Measurements from ENCODE around the gene SOS1. TPM values are rescaled to one million over a fixed set of nuclear protein-coding genes. Genes with fewer than 3 reads are reported as not detected.
A peak's percentile ranks its signal among the peaks of the same experiment; 100 is the strongest.

SOS1 gene
- total RNA-seq, 1 donor from 2014 or later = 28.5 TPM

DNA sequence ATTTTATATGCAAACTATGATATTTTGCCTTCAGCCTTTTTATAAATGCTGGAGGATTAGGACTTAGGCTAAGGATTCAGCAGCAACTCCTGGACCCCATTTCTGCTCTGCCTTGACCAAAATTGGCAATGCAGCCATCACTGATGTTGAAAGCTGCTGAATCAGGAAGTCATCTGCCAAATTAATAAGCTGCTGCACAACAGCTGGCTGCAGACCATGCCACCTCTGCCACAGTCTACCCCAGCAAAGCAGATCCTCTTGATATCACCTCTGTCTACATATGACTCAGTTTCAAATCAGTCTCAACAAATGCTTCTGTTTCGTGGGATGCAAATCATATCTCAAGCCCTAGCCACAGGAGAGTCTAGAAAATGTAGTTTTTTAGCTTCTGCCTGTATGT lies 7.1 kb upstream of the SOS1 start:
- Histone ChIP-seq H3K79me2 (ENCODE audit: low read depth) (peaks cover 6% of the 10 kb centered on the region), H3K4me1 (peaks cover 13% of the 10 kb centered on the region), H3K36me3 (no peaks in the 10 kb centered on the region), H3K9me3 (ENCODE audit: low read depth) (no peaks in the 10 kb centered on the region), H4K20me1 (ENCODE audit: low read depth) (no peaks in the 10 kb centered on the region), H3K27ac (no peak overlapping the region), H3K4me2 (no peak overlapping the region), H3F3A (ENCODE audit: low read depth) (peaks cover 26% of the 10 kb centered on the region), H3K27me3 (no peaks in the 10 kb centered on the region), H3K9ac (no peak overlapping the region), H2AFZ (replicated peaks) (no peak overlapping the region), H3K4me3 (no peak overlapping the region)
- Mint-ChIP-seq H3K27me3 (ENCODE audit: insufficient read depth, low read depth) (no peaks in the 10 kb centered on the region), H3K36me3 (no peaks in the 10 kb centered on the region), H3K9me3 (no peaks in the 10 kb centered on the region), H3K4me3 (no peak overlapping the region), H3K27ac (no peak overlapping the region), H3K4me1 (peaks cover 13% of the 10 kb centered on the region)
- TF ChIP-seq EZH2phosphoT487 (IDR thresholded peaks at IDR 0.05) (no peak), EZH2 (IDR thresholded peaks at IDR 0.05) (no peak)
- TF ChIP-seq, protein P1, sequence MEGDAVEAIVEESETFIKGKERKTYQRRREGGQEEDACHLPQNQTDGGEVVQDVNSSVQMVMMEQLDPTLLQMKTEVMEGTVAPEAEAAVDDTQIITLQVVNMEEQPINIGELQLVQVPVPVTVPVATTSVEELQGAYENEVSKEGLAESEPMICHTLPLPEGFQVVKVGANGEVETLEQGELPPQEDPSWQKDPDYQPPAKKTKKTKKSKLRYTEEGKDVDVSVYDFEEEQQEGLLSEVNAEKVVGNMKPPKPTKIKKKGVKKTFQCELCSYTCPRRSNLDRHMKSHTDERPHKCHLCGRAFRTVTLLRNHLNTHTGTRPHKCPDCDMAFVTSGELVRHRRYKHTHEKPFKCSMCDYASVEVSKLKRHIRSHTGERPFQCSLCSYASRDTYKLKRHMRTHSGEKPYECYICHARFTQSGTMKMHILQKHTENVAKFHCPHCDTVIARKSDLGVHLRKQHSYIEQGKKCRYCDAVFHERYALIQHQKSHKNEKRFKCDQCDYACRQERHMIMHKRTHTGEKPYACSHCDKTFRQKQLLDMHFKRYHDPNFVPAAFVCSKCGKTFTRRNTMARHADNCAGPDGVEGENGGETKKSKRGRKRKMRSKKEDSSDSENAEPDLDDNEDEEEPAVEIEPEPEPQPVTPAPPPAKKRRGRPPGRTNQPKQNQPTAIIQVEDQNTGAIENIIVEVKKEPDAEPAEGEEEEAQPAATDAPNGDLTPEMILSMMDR (IDR thresholded peaks at IDR 0.05) = no peak
- no peak for DNase-seq (ENCODE audit: low spot score)

DNA sequence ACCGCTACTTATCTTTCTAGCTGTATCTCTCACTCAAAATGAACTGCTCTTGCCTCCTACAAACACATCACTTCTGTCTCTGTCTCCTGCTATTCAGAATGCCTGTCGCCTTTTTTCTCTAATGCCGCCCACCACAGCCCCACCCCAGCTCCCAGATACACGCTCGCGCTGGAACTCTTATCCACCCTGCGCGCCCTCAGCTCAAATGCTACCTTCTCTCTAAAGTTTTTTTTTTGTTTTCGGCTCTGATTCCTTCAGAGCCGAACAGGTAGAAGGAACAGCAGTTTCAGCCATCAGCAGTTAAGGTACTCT lies 3.9 kb upstream of the SOS1 start:
- Mint-ChIP-seq H3K27ac (peak overlapping the region; percentile 91), H3K27me3 (ENCODE audit: insufficient read depth, low read depth) (no peaks in the 10 kb centered on the region), H3K36me3 (no peaks in the 10 kb centered on the region), H3K4me1 (peaks cover 25% of the 10 kb centered on the region), H3K4me3 (peak overlapping the region; percentile 92), H3K9me3 (no peaks in the 10 kb centered on the region)
- no peaks in the 10 kb centered on the region for H3K36me3 ChIP-seq
- peak; percentile 31 for TF ChIP-seq EZH2phosphoT487 (IDR thresholded peaks at IDR 0.05)
- TF ChIP-seq, protein P1 (IDR thresholded peaks at IDR 0.05) = no peak
- H3K27me3 ChIP-seq = no peaks in the 10 kb centered on the region
- no peak for DNase-seq (ENCODE audit: low spot score)
- H3K4me1 ChIP-seq = peaks cover 16% of the 10 kb centered on the region
- no peaks in the 10 kb centered on the region for H3K9me3 ChIP-seq (ENCODE audit: low read depth)
- peak overlapping the region; percentile 92 for H2AFZ ChIP-seq (replicated peaks)
- H3F3A ChIP-seq (ENCODE audit: low read depth) = peaks cover 47% of the 10 kb centered on the region
- H3K27ac ChIP-seq = no peak overlapping the region
- H4K20me1 ChIP-seq (ENCODE audit: low read depth) = peaks cover 4% of the 10 kb centered on the region
- peaks cover 27% of the 10 kb centered on the region for H3K79me2 ChIP-seq (ENCODE audit: low read depth)
- peak overlapping the region; percentile 62 for H3K4me3 ChIP-seq
- peak overlapping the region; percentile 3 for H3K9ac ChIP-seq
- peak overlapping the region; percentile 84 for H3K4me2 ChIP-seq

DNA sequence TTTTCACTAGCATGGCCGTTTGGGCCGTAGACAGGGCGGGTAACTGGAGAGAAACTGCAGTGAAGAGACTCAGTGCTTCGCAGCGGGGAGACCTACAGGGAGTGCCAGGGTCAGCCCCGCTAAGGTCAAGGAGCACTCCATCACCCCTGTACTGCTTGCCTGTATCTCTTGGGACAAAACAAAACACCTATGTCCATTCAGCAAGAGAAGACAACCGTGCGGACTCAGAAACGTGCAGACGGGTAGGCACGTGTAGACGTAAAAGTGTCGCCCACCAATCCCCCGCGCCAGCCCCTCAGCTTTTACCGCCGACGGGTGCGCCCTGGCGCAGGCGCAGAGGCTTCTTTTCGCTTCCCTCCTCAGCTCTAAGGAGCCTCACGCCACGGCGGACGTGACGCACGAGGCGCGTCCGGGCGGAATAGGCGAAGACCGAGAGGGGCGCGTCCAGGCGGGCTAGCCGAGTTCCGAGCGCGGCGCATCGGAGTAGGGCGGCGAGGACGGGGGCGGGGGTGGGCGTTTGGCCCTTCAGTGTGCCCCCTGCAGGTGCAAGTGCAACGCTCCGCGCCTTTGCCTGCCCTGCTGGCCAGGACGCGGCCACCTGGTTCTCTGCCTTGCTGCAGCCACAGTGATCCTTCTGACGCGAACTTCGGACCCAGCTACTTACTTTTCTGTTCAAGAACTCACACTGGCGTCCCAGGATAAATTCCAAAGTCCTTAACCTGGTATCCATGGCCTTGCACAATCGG lies 3.3 kb upstream of the SOS1 start:
- H3K4me3 Mint-ChIP-seq = peak overlapping the region; percentile 92
- no peaks in the 10 kb centered on the region for H3K36me3 Mint-ChIP-seq
- Histone ChIP-seq H3K4me1 (peaks cover 19% of the 10 kb centered on the region), H3K79me2 (ENCODE audit: low read depth) (peaks cover 32% of the 10 kb centered on the region), H4K20me1 (ENCODE audit: low read depth) (peaks cover 9% of the 10 kb centered on the region), H3K9ac (peak overlapping the region; percentile 3), H3K36me3 (no peaks in the 10 kb centered on the region), H3K9me3 (ENCODE audit: low read depth) (no peaks in the 10 kb centered on the region), H3K4me2 (peak overlapping the region; percentile 84), H3K27me3 (no peaks in the 10 kb centered on the region), H2AFZ (replicated peaks) (peak overlapping the region; percentile 92), H3K27ac (peak overlapping the region; percentile 86), H3K4me3 (peak overlapping the region; percentile 62), H3F3A (ENCODE audit: low read depth) (peaks cover 52% of the 10 kb centered on the region)
- TF ChIP-seq, protein P1 (IDR thresholded peaks at IDR 0.05) = peak; percentile 69
- TF ChIP-seq EZH2 (IDR thresholded peaks at IDR 0.05) = no peak
- no peaks in the 10 kb centered on the region for H3K9me3 Mint-ChIP-seq
- no peaks in the 10 kb centered on the region for H3K27me3 Mint-ChIP-seq (ENCODE audit: insufficient read depth, low read depth)
- peak overlapping the region; percentile 96 for H3K27ac Mint-ChIP-seq
- peak; percentile 100 for DNase-seq (ENCODE audit: low spot score)
- H3K4me1 Mint-ChIP-seq = peaks cover 29% of the 10 kb centered on the region

Data from neural progenitor cell (in vitro differentiated cells).